Measurements from ENCODE around the gene NUP160. TPM values are rescaled to one million over a fixed set of nuclear protein-coding genes. Genes with fewer than 3 reads are reported as not detected.

NUP160 gene
- total RNA-seq, 2 donors from 2014 or later = 82.1 to 87.6 TPM

DNA sequence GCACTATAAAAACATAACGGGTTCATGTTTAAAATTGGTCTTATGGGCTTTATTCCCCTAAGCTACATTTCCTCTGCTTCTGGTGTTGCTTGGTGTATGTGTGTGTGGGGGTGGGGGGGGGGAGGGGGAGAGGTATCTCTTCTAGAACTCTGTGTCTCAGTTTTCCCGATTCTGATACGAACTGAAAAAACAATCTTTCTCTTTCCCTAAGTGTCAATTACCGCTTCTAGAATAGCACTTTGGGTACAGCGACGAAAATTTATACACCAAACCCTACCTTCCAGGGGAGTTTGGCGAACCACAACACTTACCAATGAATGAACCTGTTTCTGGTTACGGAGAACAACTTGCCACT is 636 bp downstream of the NUP160 start:
- Mint-ChIP-seq H3K27me3 (ENCODE audit: insufficient read depth) (peaks cover 2% of the 10 kb centered on the region), H3K4me3 (peak overlapping the region; percentile 97), H3K27ac (peak overlapping the region; percentile 99), H3K9me3 (no peaks in the 10 kb centered on the region), H3K36me3 (ENCODE audit: low read depth) (peaks cover 15% of the 10 kb centered on the region), H3K4me1 (peaks cover 14% of the 10 kb centered on the region)
- no peak for DNase-seq
- Histone ChIP-seq H3K36me3 (ENCODE audit: control insufficient read depth, insufficient read depth, low read length) (peaks cover 38% of the 10 kb centered on the region), H3K4me1 (ENCODE audit: control insufficient read depth, insufficient read depth, low read length) (peaks cover 2% of the 10 kb centered on the region), H3K27me3 (ENCODE audit: control insufficient read depth, insufficient read depth, low read length, poor library complexity, severe bottlenecking) (no peaks in the 10 kb centered on the region), H3K9ac (ENCODE audit: extremely low read depth, low read length, poor library complexity, severe bottlenecking) (peak overlapping the region; percentile 99), H3K9me3 (ENCODE audit: control insufficient read depth, low read length) (no peaks in the 10 kb centered on the region), H3K27ac (ENCODE audit: low read depth, low read length) (peak overlapping the region; percentile 97), H3K4me3 (ENCODE audit: low read length) (peak overlapping the region; percentile 100)
- TF ChIP-seq, protein P1, sequence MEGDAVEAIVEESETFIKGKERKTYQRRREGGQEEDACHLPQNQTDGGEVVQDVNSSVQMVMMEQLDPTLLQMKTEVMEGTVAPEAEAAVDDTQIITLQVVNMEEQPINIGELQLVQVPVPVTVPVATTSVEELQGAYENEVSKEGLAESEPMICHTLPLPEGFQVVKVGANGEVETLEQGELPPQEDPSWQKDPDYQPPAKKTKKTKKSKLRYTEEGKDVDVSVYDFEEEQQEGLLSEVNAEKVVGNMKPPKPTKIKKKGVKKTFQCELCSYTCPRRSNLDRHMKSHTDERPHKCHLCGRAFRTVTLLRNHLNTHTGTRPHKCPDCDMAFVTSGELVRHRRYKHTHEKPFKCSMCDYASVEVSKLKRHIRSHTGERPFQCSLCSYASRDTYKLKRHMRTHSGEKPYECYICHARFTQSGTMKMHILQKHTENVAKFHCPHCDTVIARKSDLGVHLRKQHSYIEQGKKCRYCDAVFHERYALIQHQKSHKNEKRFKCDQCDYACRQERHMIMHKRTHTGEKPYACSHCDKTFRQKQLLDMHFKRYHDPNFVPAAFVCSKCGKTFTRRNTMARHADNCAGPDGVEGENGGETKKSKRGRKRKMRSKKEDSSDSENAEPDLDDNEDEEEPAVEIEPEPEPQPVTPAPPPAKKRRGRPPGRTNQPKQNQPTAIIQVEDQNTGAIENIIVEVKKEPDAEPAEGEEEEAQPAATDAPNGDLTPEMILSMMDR (conservative IDR thresholded peaks at IDR 0.05) = no peak
- 3 to 11% methylated on average over 5 to 8 of the region's 8 CpGs for WGBS, 2 experiments (ENCODE audit: insufficient coverage in 1 of 2, insufficient read length in 1 of 2)

DNA sequence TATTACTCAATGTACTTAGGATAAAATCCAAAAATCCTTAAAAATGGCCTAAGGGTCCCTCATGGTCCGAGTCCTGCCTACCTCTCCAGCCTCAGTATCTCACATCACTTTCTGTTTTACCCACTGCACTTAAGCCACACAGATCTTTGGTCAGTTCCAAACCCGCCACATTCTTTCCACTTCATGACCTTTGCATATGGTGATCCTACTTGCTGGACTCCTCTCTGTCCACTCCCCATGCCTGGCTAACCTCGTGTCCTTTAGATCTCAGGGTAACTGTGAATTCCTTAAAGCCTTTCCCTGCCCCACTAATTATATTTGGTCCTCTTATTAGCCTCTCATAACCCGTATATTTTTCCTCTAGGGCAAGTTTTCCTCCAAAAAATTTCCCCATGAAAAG is 1.2 kb downstream of the NUP160 start:
- no peak for DNase-seq
- H3K27ac ChIP-seq (ENCODE audit: low read depth, low read length) = no peak overlapping the region

DNA sequence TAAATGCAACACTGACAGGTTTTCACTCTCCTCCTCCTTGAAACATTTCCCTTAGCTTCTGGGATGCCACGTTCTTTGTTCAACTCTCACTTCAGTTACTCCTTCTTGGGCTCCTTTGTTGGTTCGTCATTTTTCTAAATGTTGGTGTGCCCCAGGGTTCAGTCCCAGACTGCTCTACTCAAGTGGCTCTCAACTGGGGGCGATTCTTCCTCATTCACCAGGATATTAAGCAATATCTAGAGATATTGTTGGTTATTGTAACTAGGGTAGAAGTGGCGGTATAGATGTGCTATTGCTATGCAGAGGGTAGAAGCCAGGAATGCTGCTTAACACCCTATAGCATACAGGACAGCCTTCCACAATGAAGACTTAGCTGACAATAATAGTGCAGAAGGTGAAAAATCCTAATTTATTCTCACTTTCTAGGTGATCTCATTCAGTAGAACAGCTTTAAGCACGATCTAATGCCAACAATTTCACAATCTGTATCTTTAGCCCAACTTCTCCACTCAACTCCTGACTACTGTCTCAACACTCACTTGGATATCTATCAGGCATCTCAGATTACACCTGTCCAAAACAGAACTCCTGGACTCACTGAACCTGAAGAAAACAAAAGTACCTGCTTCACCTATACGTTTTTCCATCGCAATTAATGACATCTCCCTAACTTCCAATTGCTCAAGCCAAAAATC is 4.6 kb downstream of the NUP160 start:
- no peaks in the 10 kb centered on the region for H3K9me3 ChIP-seq (ENCODE audit: control insufficient read depth, low read length)
- no peaks in the 10 kb centered on the region for H3K27me3 Mint-ChIP-seq (ENCODE audit: insufficient read depth)
- DNase-seq = no peak
- no peak overlapping the region for H3K27ac ChIP-seq (ENCODE audit: low read depth, low read length)
- H3K9me3 Mint-ChIP-seq = no peaks in the 10 kb centered on the region
- TF ChIP-seq, protein P1 (conservative IDR thresholded peaks at IDR 0.05) = no peak
- 84 to 89% methylated on average over 5 to 6 of the region's 7 CpGs for WGBS, 2 experiments (ENCODE audit: insufficient coverage in 1 of 2, insufficient read length in 1 of 2)
- peaks cover 75% of the 10 kb centered on the region for H3K36me3 ChIP-seq (ENCODE audit: control insufficient read depth, insufficient read depth, low read length)
- H3K27ac Mint-ChIP-seq = no peak overlapping the region
- no peaks in the 10 kb centered on the region for H3K4me1 ChIP-seq (ENCODE audit: control insufficient read depth, insufficient read depth, low read length)
- no peak overlapping the region for H3K4me3 ChIP-seq (ENCODE audit: low read length)
- H3K4me3 Mint-ChIP-seq = no peak overlapping the region
- H3K4me1 Mint-ChIP-seq = peaks cover 9% of the 10 kb centered on the region
- no peaks in the 10 kb centered on the region for H3K27me3 ChIP-seq (ENCODE audit: control insufficient read depth, insufficient read depth, low read length, poor library complexity, severe bottlenecking)
- peaks cover 37% of the 10 kb centered on the region for H3K36me3 Mint-ChIP-seq (ENCODE audit: low read depth)
- no peak overlapping the region for H3K9ac ChIP-seq (ENCODE audit: extremely low read depth, low read length, poor library complexity, severe bottlenecking)

More for the DNA sequence above, 1.2 kb downstream of the NUP160 start:
- H3K9ac ChIP-seq (ENCODE audit: extremely low read depth, low read length, poor library complexity, severe bottlenecking) = no peak overlapping the region
- peaks cover 15% of the 10 kb centered on the region for H3K36me3 Mint-ChIP-seq (ENCODE audit: low read depth)
- no peaks in the 10 kb centered on the region for H3K27me3 ChIP-seq (ENCODE audit: control insufficient read depth, insufficient read depth, low read length, poor library complexity, severe bottlenecking)
- H3K9me3 Mint-ChIP-seq = no peaks in the 10 kb centered on the region
- peak overlapping the region; percentile 97 for H3K4me3 Mint-ChIP-seq
- H3K9me3 ChIP-seq (ENCODE audit: control insufficient read depth, low read length) = no peaks in the 10 kb centered on the region
- WGBS, 2 experiments (ENCODE audit: insufficient coverage in 1 of 2, insufficient read length in 1 of 2) = 83 to 88% methylated on average over 4 of the region's 4 CpGs
- peak overlapping the region; percentile 100 for H3K4me3 ChIP-seq (ENCODE audit: low read length)
- peaks cover 2% of the 10 kb centered on the region for H3K27me3 Mint-ChIP-seq (ENCODE audit: insufficient read depth)
- peaks cover 14% of the 10 kb centered on the region for H3K4me1 Mint-ChIP-seq
- H3K4me1 ChIP-seq (ENCODE audit: control insufficient read depth, insufficient read depth, low read length) = peaks cover 2% of the 10 kb centered on the region
- peaks cover 43% of the 10 kb centered on the region for H3K36me3 ChIP-seq (ENCODE audit: control insufficient read depth, insufficient read depth, low read length)
- peak overlapping the region; percentile 81 for H3K27ac Mint-ChIP-seq
- TF ChIP-seq, protein P1 (conservative IDR thresholded peaks at IDR 0.05) = no peak

Measured in endodermal cell (in vitro differentiated cells).